GM11168 (cell line): Measurements from ENCODE around the gene VTI1A.
"Not testable (repeated sequence)": the region's sequence is repeated elsewhere in the genome, so short reads cannot be mapped to it uniquely, and the experiment has no call there.

Source experiments
- in situ Hi-C: fragments of 300-500 bp; cut with MboI; formaldehyde crosslinking; loops from one replicate; pipeline ENCODE4 v1.12.0; 2022; ENCODE audit warnings: low sequenced_read_pairs; ENCODE audit not compliant: unreplicated experiment

Gene VTI1A

GRCh38 chr10:112706577-112706976, 259.6 kb downstream of the VTI1A start:
- in situ Hi-C loops, result loop anchor here (25.0 kb wide), 1 partner anchor 681 kb away; no protein-coding TSS in a partner anchor

- in situ Hi-C loops, result loop anchor here (25.0 kb wide), 1 partner anchor 679 kb away; no protein-coding TSS in a partner anchor
Measured at GRCh38 chr10:112708461-112708860, 261.4 kb downstream of the VTI1A start.

GRCh38 chr10:112710528-112710927, 263.5 kb downstream of the VTI1A start:
- in situ Hi-C loops, result loop anchor here (25.0 kb wide), 1 partner anchor 677 kb away; no protein-coding TSS in a partner anchor

- in situ Hi-C loops, result loop anchor here (25.0 kb wide), 1 partner anchor 676 kb away; no protein-coding TSS in a partner anchor
Measured at GRCh38 chr10:112711366-112711765, 264.4 kb downstream of the VTI1A start.

- in situ Hi-C loops, result loop anchor here (25.0 kb wide), 1 partner anchor 675 kb away; no protein-coding TSS in a partner anchor
Measured at GRCh38 chr10:112712536-112712935, 265.5 kb downstream of the VTI1A start.

GRCh38 chr10:112713411-112713810, 266.4 kb downstream of the VTI1A start:
- in situ Hi-C loops, result loop anchor here (25.0 kb wide), 1 partner anchor 674 kb away; no protein-coding TSS in a partner anchor

GRCh38 chr10:112715581-112715980, 268.6 kb downstream of the VTI1A start:
- in situ Hi-C loops, result loop anchor here (25.0 kb wide), 1 partner anchor 672 kb away; no protein-coding TSS in a partner anchor

GRCh38 chr10:112716076-112716475, 269.1 kb downstream of the VTI1A start:
- in situ Hi-C loops, result loop anchor here (25.0 kb wide), 1 partner anchor 671 kb away; no protein-coding TSS in a partner anchor

- in situ Hi-C loops, result loop anchor here (25.0 kb wide), 1 partner anchor 670 kb away; no protein-coding TSS in a partner anchor
Measured at GRCh38 chr10:112716924-112717413, 270.0 kb downstream of the VTI1A start.

- in situ Hi-C loops, result loop anchor here (25.0 kb wide), 1 partner anchor 667 kb away; no protein-coding TSS in a partner anchor
Measured at GRCh38 chr10:112720178-112720577, 273.2 kb downstream of the VTI1A start.

- in situ Hi-C loops, result loop anchor here (25.0 kb wide), 1 partner anchor 666 kb away; no protein-coding TSS in a partner anchor
Measured at GRCh38 chr10:112721080-112721698, 274.2 kb downstream of the VTI1A start.

- in situ Hi-C loops, result loop anchor here (25.0 kb wide), 1 partner anchor 665 kb away; no protein-coding TSS in a partner anchor
Measured at GRCh38 chr10:112722758-112723157, 275.7 kb downstream of the VTI1A start.

GRCh38 chr10:112723876-112724275, 276.9 kb downstream of the VTI1A start:
- in situ Hi-C loops, result loop anchor here (25.0 kb wide), 1 partner anchor 663 kb away; no protein-coding TSS in a partner anchor

GRCh38 chr10:112724404-112724991, 277.5 kb downstream of the VTI1A start:
- in situ Hi-C loops, result loop anchor here (25.0 kb wide), 1 partner anchor 663 kb away; no protein-coding TSS in a partner anchor

GRCh38 chr10:112728118-112728883, 281.3 kb downstream of the VTI1A start:
- in situ Hi-C loops, result no loop called here

- in situ Hi-C loops, result no loop called here
Measured at GRCh38 chr10:112728997-112729396, 282.0 kb downstream of the VTI1A start.

GRCh38 chr10:112731450-112731849, 284.4 kb downstream of the VTI1A start:
- in situ Hi-C loops, result not testable (repeated sequence)

GRCh38 chr10:112732277-112732921, 285.4 kb downstream of the VTI1A start:
- in situ Hi-C loops, result no loop called here

GRCh38 chr10:112735041-112735695, 288.2 kb downstream of the VTI1A start:
- in situ Hi-C loops, result no loop called here
